SK-N-SH (cell line): ENCODE results near the gene DLG2. TPM values are rescaled to one million over a fixed set of nuclear protein-coding genes. Genes with fewer than 3 reads are reported as not detected.

Source experiments
- CTCF ChIA-PET: fragments of 300-600, 350-600 bp; formaldehyde crosslinking; extraction: SDS; loops from one replicate; lab custom pipeline; 2021; lab: Yijun Ruan, JAX
- POLR2A ChIA-PET: fragments of 350-600 bp; sonication (Branson Sonifier 250); formaldehyde crosslinking; extraction: SDS; loops from one replicate; lab custom pipeline; 2020; ENCODE audit warnings: antibody characterized with exemption, inconsistent platforms; lab: Yijun Ruan, JAX
- DNase-seq: peaks from one replicate; pipeline ENCODE4 v3.0.0; 2012
- H2AFZ ChIP-seq: fragments of 200-600 bp; sonication (generic); 2 replicates; pipeline ENCODE4 v1.8.1; 2016; ENCODE audit warnings: antibody characterized with exemption, mild to moderate bottlenecking, low read depth
- H3F3A ChIP-seq: fragments of 200-600 bp; sonication (generic); replicated peaks from 2 replicates; pipeline ENCODE3; 2016; ENCODE audit warnings: antibody characterized with exemption, mild to moderate bottlenecking; ENCODE audit not compliant: insufficient read depth
- H3K27ac ChIP-seq, 2 experiments: fragments of 200-500 bp in 1 of 2; fragments of 200-600 bp in 1 of 2; sonication (Bioruptor generic) in 1 of 2; sonication (generic), shearing (Covaris generic) in 1 of 2; 2 replicates each; pipeline versions ENCODE4 v1.5.1 to v1.6.1; 2014 to 2016; ENCODE audit warnings: low read depth in 2 of 2, inconsistent platforms in 1 of 2, low read length in 1 of 2, mild to moderate bottlenecking in 1 of 2, mixed read lengths in 1 of 2
- H3K27me3 ChIP-seq: fragments of 200-600 bp; sonication (generic), shearing (Covaris generic); 2 replicates; pipeline ENCODE4 v1.6.1; 2016; ENCODE audit warnings: mixed run types; ENCODE audit not compliant: insufficient read depth
- H3K36me3 ChIP-seq, 2 experiments: fragments of 200-500 bp in 1 of 2; fragments of 200-600 bp in 1 of 2; sonication (Bioruptor generic) in 1 of 2; sonication (generic) in 1 of 2; replicated peaks in 1 of 2; 2 replicates each; pipeline versions ENCODE3 to v1.5.1; 2014 to 2016; ENCODE audit warnings: low read length in 1 of 2, mild to moderate bottlenecking in 1 of 2; ENCODE audit not compliant: insufficient read depth in 2 of 2, control insufficient read depth in 1 of 2
- H3K4me1 ChIP-seq, 2 experiments: fragments of 200-500 bp in 1 of 2; fragments of 200-600 bp in 1 of 2; sonication (Bioruptor generic) in 1 of 2; sonication (generic), shearing (Covaris generic) in 1 of 2; 2 replicates each; pipeline versions ENCODE4 v1.5.1 to v1.6.1; 2014 to 2016; ENCODE audit warnings: low read depth in 1 of 2, low read length in 1 of 2, mixed run types in 1 of 2; ENCODE audit not compliant: insufficient read depth in 2 of 2, control insufficient read depth in 1 of 2
- H3K4me2 ChIP-seq: fragments of 200-600 bp; sonication (generic), shearing (Covaris generic); 2 replicates; pipeline ENCODE4 v1.6.1; 2017; ENCODE audit warnings: mixed run types
- H3K4me3 ChIP-seq, 2 experiments: fragments of 200-500 bp in 1 of 2; fragments of 200-600 bp in 1 of 2; sonication (Bioruptor generic) in 1 of 2; sonication (generic), shearing (Covaris generic) in 1 of 2; 2 replicates each; pipeline versions ENCODE4 v1.5.1 to v1.8.1; 2014 to 2016; ENCODE audit warnings: low read depth in 2 of 2, inconsistent platforms in 1 of 2, low read length in 1 of 2, mild to moderate bottlenecking in 1 of 2, mixed read lengths in 1 of 2, moderate library complexity in 1 of 2
- H3K79me2 ChIP-seq: fragments of 200-600 bp; sonication (generic); 2 replicates; pipeline ENCODE4 v1.8.1; 2017; ENCODE audit warnings: mild to moderate bottlenecking; ENCODE audit not compliant: insufficient read depth
- H3K9ac ChIP-seq: fragments of 200-600 bp; sonication (generic); 2 replicates; pipeline ENCODE4 v1.6.1; 2017; ENCODE audit warnings: mixed run types
- H3K9me2 ChIP-seq: fragments of 200-600 bp; sonication (generic); 2 replicates; pipeline ENCODE4 v1.6.1; 2017; ENCODE audit warnings: mixed run types
- H3K9me3 ChIP-seq: fragments of 200-600 bp; sonication (generic); 2 replicates; pipeline ENCODE4 v1.6.1; 2017; ENCODE audit warnings: mixed run types, mild to moderate bottlenecking, moderate library complexity
- H4K20me1 ChIP-seq: fragments of 200-600 bp; sonication (generic); 2 replicates; pipeline ENCODE4 v1.6.1; 2017; ENCODE audit warnings: mild to moderate bottlenecking, mixed run types; ENCODE audit not compliant: insufficient read depth
- CTCF ChIP-seq: fragments of 200-600 bp; sonication (generic); IDR thresholded peaks from 2 replicates; pipeline ENCODE4 v1.6.1; 2017; ENCODE audit warnings: antibody characterized with exemption, mild to moderate bottlenecking, moderate library complexity
- FOSL2 ChIP-seq: IDR thresholded peaks from 2 replicates; pipeline ENCODE4 v1.4.0; 2012; ENCODE audit warnings: low read depth, mild to moderate bottlenecking, moderate library complexity, borderline replicate concordance
- GABPA ChIP-seq: IDR thresholded peaks from 2 replicates; pipeline ENCODE4 v1.4.0; 2012; ENCODE audit warnings: low read depth, mild to moderate bottlenecking
- IRF3 ChIP-seq: fragments of 150-350 bp; IDR thresholded peaks from 2 replicates; pipeline ENCODE4 v1.6.1; 2016; ENCODE audit warnings: mild to moderate bottlenecking, low read depth, low read length
- MAX ChIP-seq: IDR thresholded peaks from 2 replicates; pipeline ENCODE4 v1.4.0; 2012; ENCODE audit warnings: low read depth
- NRF1 ChIP-seq: IDR thresholded peaks from 2 replicates; pipeline ENCODE4 v1.6.1; 2012; ENCODE audit warnings: low read depth, mild to moderate bottlenecking, low read length
- RCOR1 ChIP-seq: fragments of 150-350 bp; IDR thresholded peaks from 2 replicates; pipeline ENCODE4 v1.6.1; 2017; ENCODE audit warnings: antibody characterized with exemption, low read length
- REST ChIP-seq: IDR thresholded peaks from 2 replicates; pipeline ENCODE4 v1.6.1; 2012; ENCODE audit warnings: mild to moderate bottlenecking, low read depth, low read length, moderate library complexity
- SIN3A ChIP-seq: IDR thresholded peaks from 2 replicates; pipeline ENCODE4 v1.6.1; 2012; ENCODE audit warnings: low read depth, mild to moderate bottlenecking, low read length, moderate library complexity, borderline replicate concordance
- SMC3 ChIP-seq: IDR thresholded peaks from 2 replicates; pipeline ENCODE4 v1.6.1; 2012; ENCODE audit warnings: low read depth, low read length, improper control_type of control experiment
- USF1 ChIP-seq: IDR thresholded peaks from 2 replicates; pipeline ENCODE4 v1.4.0; 2012; ENCODE audit warnings: low read depth, borderline replicate concordance
- YY1 ChIP-seq: IDR thresholded peaks from 2 replicates; pipeline ENCODE4 v1.4.0; 2012; ENCODE audit warnings: low read depth, mild to moderate bottlenecking
- WGBS: methylation state at CpG from one replicate; pipeline ENCODE4 v1.1.6; 2017; ENCODE audit warnings: low lambda C conversion rate; 5-methylcytosine and 5-hydroxymethylcytosine counted together
- polyA plus RNA-seq, 3 experiments: library from polyadenylated mRNA; depleted of rRNA; stranded (reverse); fragments of >200 nt; gene quantifications; 2 replicates each; pipeline ENCODE4 v1.2.3, GENCODE V29; 2012

DLG2 gene
- polyA plus RNA-seq, 1 of the 3 experiments (the other 2 are of a cell fraction): 0.21 TPM

GRCh38 chr11:83480251-83480650, 2146.9 kb downstream of the DLG2 start:
- no peak for DNase-seq
- TF ChIP-seq RCOR1 (no peak), GABPA (no peak), REST (no peak), CTCF (no peak), NRF1 (no peak), USF1 (no peak), FOSL2 (no peak), SIN3A (no peak), IRF3 (no peak), SMC3 (no peak), MAX (no peak), YY1 (no peak)
- H3F3A ChIP-seq: no peaks in the 10 kb centered on the region
- no peaks in the 10 kb centered on the region for H4K20me1 ChIP-seq
- no peaks in the 10 kb centered on the region for H3K36me3 ChIP-seq
- no peak overlapping the region for H3K4me3 ChIP-seq
- H3K4me2 ChIP-seq: no peak overlapping the region
- POLR2A ChIA-PET: no interaction called here
- no peaks in the 10 kb centered on the region for H3K27me3 ChIP-seq
- no peaks in the 10 kb centered on the region for H3K79me2 ChIP-seq
- no peaks in the 10 kb centered on the region for H3K9me2 ChIP-seq
- no peak overlapping the region for H2AFZ ChIP-seq
- no peaks in the 10 kb centered on the region for H3K9me3 ChIP-seq
- CTCF ChIA-PET: no interaction called here
- peaks cover 0 to 12% of the 10 kb centered on the region in 2 experiments; a peak in 2 of 4 replicates for H3K4me1 ChIP-seq
- no peak overlapping the region for H3K27ac ChIP-seq
- H3K9ac ChIP-seq: no peak overlapping the region
- 68% methylated on average over 8 of the region's 8 CpGs for WGBS
